Measurements from ENCODE around the gene ATG7. TPM values are rescaled to one million over a fixed set of nuclear protein-coding genes. Genes with fewer than 3 reads are reported as not detected.

Gene ATG7
- total RNA-seq, 1 experiment from 2014 or later, result 29.3 TPM

GRCh38 chr3:11535243-11535960 lies 263.2 kb downstream of the ATG7 start (continued):
- TF ChIP-seq CBX3 (IDR thresholded peaks at IDR 0.05; ENCODE audit: low read depth), result no peak
- TF ChIP-seq POLR2AphosphoS5 (IDR thresholded peaks at IDR 0.05; ENCODE audit: low read depth, low read length), result no peak
- TF ChIP-seq YY1 (IDR thresholded peaks at IDR 0.05; ENCODE audit: extremely low read depth, insufficient replicate concordance, low read depth, low read length), result no peak
- no peak for TF ChIP-seq EGR1 (IDR thresholded peaks at IDR 0.05; ENCODE audit: low read depth)
- no peak for TF ChIP-seq EZH2 (IDR thresholded peaks at IDR 0.05)
- no peak for TF ChIP-seq CEBPB (IDR thresholded peaks at IDR 0.05; ENCODE audit: low read depth)
- TF ChIP-seq RAD21 (IDR thresholded peaks at IDR 0.05; ENCODE audit: low read depth), result no peak

GRCh38 chr3:11536132-11536935 lies 264.1 kb downstream of the ATG7 start:
- no peak for ATAC-seq
- H3K9me3 ChIP-seq (ENCODE audit: control insufficient read depth in 1 of 2, insufficient read depth in 1 of 2, low read depth in 1 of 2, low read length in 2 of 2), result no peaks in the 10 kb centered on the region
- no peaks in the 10 kb centered on the region for H3K27me3 ChIP-seq (ENCODE audit: insufficient read depth, low read length)
- RAD21 ChIA-PET (ENCODE audit: low non-redundant PET in 1 of 2, low total read pairs in 2 of 2, uncharacterized antibody in 2 of 2, unreplicated experiment in 2 of 2), result no interaction called here
- no peak overlapping the region for H3K9ac ChIP-seq (ENCODE audit: low read length)
- H3K4me2 ChIP-seq (ENCODE audit: low read length), result no peak overlapping the region
- H3K27ac ChIP-seq (ENCODE audit: low read depth, low read length), result no peak overlapping the region
- H4K20me1 ChIP-seq (ENCODE audit: insufficient read depth), result no peaks in the 10 kb centered on the region
- TF ChIP-seq EZH2phosphoT487 (IDR thresholded peaks at IDR 0.05; ENCODE audit: borderline replicate concordance) (no peak), CBX3 (IDR thresholded peaks at IDR 0.05; ENCODE audit: low read depth) (no peak), SRF (IDR thresholded peaks at IDR 0.05; ENCODE audit: low read depth) (no peak)
- BruUV-seq (replicated peaks), result no TSS peak
- H3K4me3 ChIP-seq (replicated peaks in 1 of 2; ENCODE audit: low read depth in 1 of 2, low read length in 2 of 2), result no peak overlapping the region
- CTCF ChIA-PET, result no interaction called here
- DNase-seq (ENCODE audit: low read depth, low spot score), result no peak
- POLR2A ChIA-PET, result no interaction called here
- H3K4me1 ChIP-seq (ENCODE audit: control insufficient read depth in 1 of 2, insufficient read depth in 2 of 2, low read length in 2 of 2), result peaks cover 0 to 11% of the 10 kb centered on the region in 2 experiments; a peak in 2 of 4 replicates
- H3K79me2 ChIP-seq (ENCODE audit: insufficient read depth, low read length), result no peaks in the 10 kb centered on the region
- H3K36me3 ChIP-seq (ENCODE audit: control insufficient read depth in 1 of 2, insufficient read depth in 2 of 2, low read length in 2 of 2), result no peaks in the 10 kb centered on the region
- no peaks in the 10 kb centered on the region for H3K9me2 ChIP-seq (ENCODE audit: insufficient read depth)
- H2AFZ ChIP-seq (ENCODE audit: low read depth, low read length, poor library complexity, severe bottlenecking), result no peak overlapping the region
- intact Hi-C loops (cut with micrococcal nuclease), result no loop called here

All from HCT116 (cell line).